ENCODE results near the gene CCDC154. TPM values are rescaled to one million over a fixed set of nuclear protein-coding genes. Genes with fewer than 3 reads are reported as not detected.
"Not testable (repeated sequence)": the region's sequence is repeated elsewhere in the genome, so short reads cannot be mapped to it uniquely, and the experiment has no call there.

The CCDC154 gene
- total and polyA plus RNA-seq, 2 experiments from 2014 or later: 0.49 to 1.5 TPM

DNA sequence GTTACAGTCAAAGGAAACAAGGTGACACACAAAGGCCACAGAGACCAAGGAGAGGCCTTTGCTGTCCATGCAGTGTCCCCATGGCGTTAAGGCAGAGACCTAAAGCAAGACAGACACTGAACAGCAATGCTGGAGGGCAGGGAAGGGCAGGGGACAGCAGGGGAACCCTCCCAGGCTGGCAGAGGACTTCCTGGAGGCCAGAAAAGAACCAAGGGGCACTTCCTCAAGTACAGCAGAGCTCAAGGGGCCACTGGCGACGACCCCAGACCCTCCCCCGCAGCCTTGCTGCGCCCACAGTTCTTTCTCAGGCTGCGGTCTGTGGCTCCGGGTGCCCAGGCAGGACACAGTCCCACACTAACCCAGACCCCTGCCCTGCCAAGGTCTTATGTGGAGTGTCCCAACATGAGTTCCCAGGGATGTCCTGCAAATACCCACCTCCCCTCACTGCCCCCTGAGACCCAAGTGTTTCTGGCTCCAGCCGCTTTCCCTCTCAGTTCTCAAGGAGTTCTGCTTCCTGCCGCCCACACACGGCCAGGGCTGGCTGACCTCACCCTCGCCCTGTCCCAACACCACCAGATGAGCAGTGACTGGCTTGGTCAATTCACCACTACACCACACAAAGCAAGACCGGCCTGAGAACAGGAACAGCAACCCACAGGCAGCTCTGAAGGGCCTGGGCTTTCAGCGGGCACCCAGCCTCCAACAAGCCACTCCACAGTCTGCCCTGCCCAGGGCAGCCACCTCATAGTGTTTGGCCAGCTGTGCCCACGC is 26.3 kb upstream of the CCDC154 start:
- Histone ChIP-seq H3K4me3 (no peak overlapping the region), H3K27ac (no peak overlapping the region), H3K27me3 (no peaks in the 10 kb centered on the region), H3K9me3 (ENCODE audit: low read depth) (no peaks in the 10 kb centered on the region), H3K4me1 (ENCODE audit: low read depth) (peaks cover 4% of the 10 kb centered on the region), H3K36me3 (no peaks in the 10 kb centered on the region)
- TF ChIP-seq, protein P1, sequence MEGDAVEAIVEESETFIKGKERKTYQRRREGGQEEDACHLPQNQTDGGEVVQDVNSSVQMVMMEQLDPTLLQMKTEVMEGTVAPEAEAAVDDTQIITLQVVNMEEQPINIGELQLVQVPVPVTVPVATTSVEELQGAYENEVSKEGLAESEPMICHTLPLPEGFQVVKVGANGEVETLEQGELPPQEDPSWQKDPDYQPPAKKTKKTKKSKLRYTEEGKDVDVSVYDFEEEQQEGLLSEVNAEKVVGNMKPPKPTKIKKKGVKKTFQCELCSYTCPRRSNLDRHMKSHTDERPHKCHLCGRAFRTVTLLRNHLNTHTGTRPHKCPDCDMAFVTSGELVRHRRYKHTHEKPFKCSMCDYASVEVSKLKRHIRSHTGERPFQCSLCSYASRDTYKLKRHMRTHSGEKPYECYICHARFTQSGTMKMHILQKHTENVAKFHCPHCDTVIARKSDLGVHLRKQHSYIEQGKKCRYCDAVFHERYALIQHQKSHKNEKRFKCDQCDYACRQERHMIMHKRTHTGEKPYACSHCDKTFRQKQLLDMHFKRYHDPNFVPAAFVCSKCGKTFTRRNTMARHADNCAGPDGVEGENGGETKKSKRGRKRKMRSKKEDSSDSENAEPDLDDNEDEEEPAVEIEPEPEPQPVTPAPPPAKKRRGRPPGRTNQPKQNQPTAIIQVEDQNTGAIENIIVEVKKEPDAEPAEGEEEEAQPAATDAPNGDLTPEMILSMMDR (IDR thresholded peaks at IDR 0.05; ENCODE audit: low read depth, low read length): no peak
- DNase-seq (ENCODE audit: low read depth in 1 of 2, low spot score in 1 of 2): peak in 1 of 2 donors; percentile 68

DNA sequence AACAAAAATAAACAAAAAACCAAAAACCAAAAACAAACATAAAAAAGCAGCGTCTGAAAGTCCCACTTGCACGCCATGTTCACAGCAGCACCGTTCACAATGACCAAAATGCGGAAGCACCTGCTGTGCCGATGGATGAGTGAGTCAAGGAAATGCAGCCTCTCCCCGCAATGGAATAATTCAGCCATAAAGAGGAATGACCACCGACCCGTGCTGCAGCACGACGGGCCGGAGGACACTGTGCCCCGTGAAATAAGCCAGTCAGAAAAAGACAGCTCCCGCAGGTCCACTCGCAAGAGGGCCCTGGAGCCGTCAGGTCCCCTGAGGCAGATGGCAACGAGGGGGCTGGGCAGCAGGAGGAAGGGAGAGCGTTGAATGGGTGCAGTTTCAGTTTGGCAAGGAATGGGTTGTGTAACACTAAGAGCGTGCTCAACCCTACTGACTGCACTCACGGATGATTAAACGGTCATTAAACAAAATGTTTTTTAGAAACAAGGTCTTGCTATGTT is 25.4 kb upstream of the CCDC154 start:
- H3K4me3 ChIP-seq: no peak overlapping the region
- no peaks in the 10 kb centered on the region for H3K27me3 ChIP-seq
- no peak for DNase-seq (ENCODE audit: low read depth in 1 of 2, low spot score in 1 of 2)
- no peaks in the 10 kb centered on the region for H3K36me3 ChIP-seq
- no peaks in the 10 kb centered on the region for H3K9me3 ChIP-seq (ENCODE audit: low read depth)
- H3K4me1 ChIP-seq (ENCODE audit: low read depth): peaks cover 4% of the 10 kb centered on the region
- no peak overlapping the region for H3K27ac ChIP-seq
- TF ChIP-seq, protein P1 (IDR thresholded peaks at IDR 0.05; ENCODE audit: low read depth, low read length): no peak

DNA sequence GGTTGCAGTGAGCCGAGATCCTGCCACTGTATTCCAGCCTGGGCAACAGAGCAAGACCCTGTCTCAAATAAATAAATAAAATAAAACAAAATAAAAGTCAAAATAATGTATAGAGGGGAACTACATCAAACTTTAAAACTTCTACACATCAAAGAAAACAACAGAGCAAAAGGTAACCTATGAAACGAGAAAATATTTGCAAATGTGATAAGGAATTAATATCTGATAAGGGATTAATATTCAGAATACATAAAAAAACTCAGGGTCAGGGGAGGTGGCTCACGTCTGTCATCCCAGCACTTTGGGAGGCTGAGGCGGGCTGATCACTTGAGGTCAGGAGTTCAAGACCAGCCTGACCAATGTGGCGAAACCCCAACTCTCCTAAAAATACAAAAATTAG is 24.8 kb upstream of the CCDC154 start:
- H3K4me1 ChIP-seq (ENCODE audit: low read depth); DNase-seq (ENCODE audit: low read depth in 1 of 2, low spot score in 1 of 2); H3K4me3 ChIP-seq; H3K27me3 ChIP-seq; H3K36me3 ChIP-seq; H3K9me3 ChIP-seq (ENCODE audit: low read depth); H3K27ac ChIP-seq: not testable (repeated sequence)

- no peaks in the 10 kb centered on the region for H3K27me3 ChIP-seq
- H3K36me3 ChIP-seq: no peaks in the 10 kb centered on the region
- DNase-seq (ENCODE audit: low read depth in 1 of 2, low spot score in 1 of 2): no peak
- no peaks in the 10 kb centered on the region for H3K9me3 ChIP-seq (ENCODE audit: low read depth)
- TF ChIP-seq, protein P1 (IDR thresholded peaks at IDR 0.05; ENCODE audit: low read depth, low read length): no peak
- H3K27ac ChIP-seq: no peak overlapping the region
- no peak overlapping the region for H3K4me3 ChIP-seq
- no peaks in the 10 kb centered on the region for H3K4me1 ChIP-seq (ENCODE audit: low read depth)
Observed at GRCh38 chr16:1468426-1468810, 24.1 kb upstream of the CCDC154 start.

DNA sequence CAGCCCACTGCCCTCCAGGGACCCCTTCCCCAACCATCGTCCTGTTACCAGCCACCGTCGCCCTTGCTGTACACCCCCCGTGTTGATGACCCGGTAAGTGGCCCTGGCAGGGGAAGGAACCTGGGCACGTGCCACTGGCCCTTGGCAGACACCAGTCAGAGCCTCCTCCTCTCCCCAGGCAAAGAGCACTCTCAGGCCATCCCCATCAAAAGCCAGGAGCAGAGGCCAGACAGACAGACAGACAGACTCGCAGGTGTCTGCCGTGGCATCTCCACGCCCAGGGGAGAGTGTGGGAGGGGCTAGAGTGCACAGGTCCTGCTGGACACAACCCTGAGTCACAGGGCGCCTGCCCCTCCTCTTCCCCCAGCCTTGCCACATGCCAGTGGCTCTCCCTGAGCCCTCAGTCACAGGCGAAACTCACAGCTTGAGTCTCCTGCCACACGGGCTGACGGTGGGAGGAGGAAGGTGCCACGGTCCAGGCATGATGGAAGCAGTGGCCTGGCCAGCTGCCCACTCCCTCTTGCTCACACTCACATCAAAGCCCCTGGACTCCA is 22.7 kb upstream of the CCDC154 start:
- no peaks in the 10 kb centered on the region for H3K4me1 ChIP-seq (ENCODE audit: low read depth)
- no peaks in the 10 kb centered on the region for H3K9me3 ChIP-seq (ENCODE audit: low read depth)
- H3K4me3 ChIP-seq: no peak overlapping the region
- H3K27ac ChIP-seq: no peak overlapping the region
- TF ChIP-seq, protein P1 (IDR thresholded peaks at IDR 0.05; ENCODE audit: low read depth, low read length): no peak
- H3K36me3 ChIP-seq: no peaks in the 10 kb centered on the region
- DNase-seq (ENCODE audit: low read depth in 1 of 2, low spot score in 1 of 2): no peak
- no peaks in the 10 kb centered on the region for H3K27me3 ChIP-seq

- Histone ChIP-seq H3K36me3 (no peaks in the 10 kb centered on the region), H3K9me3 (ENCODE audit: low read depth) (no peaks in the 10 kb centered on the region), H3K4me1 (ENCODE audit: low read depth) (no peaks in the 10 kb centered on the region), H3K4me3 (no peak overlapping the region), H3K27me3 (no peaks in the 10 kb centered on the region), H3K27ac (no peak overlapping the region)
- TF ChIP-seq, protein P1 (IDR thresholded peaks at IDR 0.05; ENCODE audit: low read depth, low read length): no peak
- DNase-seq (ENCODE audit: low read depth in 1 of 2, low spot score in 1 of 2): no peak
Observed at GRCh38 chr16:1466054-1466453, 21.7 kb upstream of the CCDC154 start.

Data from cardiac muscle cell (in vitro differentiated cells and primary cell).